OCI-LY7 (cell line): ENCODE measurements around the gene CAMK4.

ENCODE experiments used
- EZH2phosphoT487 ChIP-seq: fragments of 200-600 bp; sonication (generic); IDR thresholded peaks from 2 replicates; pipeline ENCODE4 v1.6.1; 2018; ENCODE audit warnings: low read depth, borderline replicate concordance, mild to moderate bottlenecking, mixed run types, antibody characterized with exemption, low read length, moderate library complexity, mixed read lengths
- TF ChIP-seq, protein P1 (sequence below): fragments of 200-600 bp; sonication (generic); conservative IDR thresholded peaks from 2 replicates; pipeline ENCODE4 v1.5.1; 2014; ENCODE audit warnings: mild to moderate bottlenecking, antibody characterized with exemption, low read length, moderate library complexity, mixed read lengths

DNA sequence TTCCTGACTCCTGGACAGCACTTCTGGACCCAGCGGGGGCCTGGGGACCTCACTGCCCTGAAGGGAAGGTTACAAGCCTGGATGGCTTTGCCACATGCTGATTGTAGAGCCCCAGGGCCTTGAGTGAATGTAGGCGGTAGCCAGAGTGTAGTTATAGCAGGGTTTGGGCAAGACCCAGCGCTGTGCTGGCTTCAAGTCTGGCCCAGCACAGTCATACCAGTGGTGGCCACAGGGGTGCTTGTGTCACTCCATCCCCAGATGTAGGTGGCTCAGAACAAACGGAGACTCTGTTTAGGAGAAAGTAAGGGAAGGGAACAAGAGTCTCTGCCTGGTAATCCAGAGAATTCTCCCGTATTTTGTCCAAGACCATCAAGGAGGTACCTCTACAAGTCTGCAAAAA, 203.6 kb downstream of the CAMK4 start:
- TF ChIP-seq, protein P1, sequence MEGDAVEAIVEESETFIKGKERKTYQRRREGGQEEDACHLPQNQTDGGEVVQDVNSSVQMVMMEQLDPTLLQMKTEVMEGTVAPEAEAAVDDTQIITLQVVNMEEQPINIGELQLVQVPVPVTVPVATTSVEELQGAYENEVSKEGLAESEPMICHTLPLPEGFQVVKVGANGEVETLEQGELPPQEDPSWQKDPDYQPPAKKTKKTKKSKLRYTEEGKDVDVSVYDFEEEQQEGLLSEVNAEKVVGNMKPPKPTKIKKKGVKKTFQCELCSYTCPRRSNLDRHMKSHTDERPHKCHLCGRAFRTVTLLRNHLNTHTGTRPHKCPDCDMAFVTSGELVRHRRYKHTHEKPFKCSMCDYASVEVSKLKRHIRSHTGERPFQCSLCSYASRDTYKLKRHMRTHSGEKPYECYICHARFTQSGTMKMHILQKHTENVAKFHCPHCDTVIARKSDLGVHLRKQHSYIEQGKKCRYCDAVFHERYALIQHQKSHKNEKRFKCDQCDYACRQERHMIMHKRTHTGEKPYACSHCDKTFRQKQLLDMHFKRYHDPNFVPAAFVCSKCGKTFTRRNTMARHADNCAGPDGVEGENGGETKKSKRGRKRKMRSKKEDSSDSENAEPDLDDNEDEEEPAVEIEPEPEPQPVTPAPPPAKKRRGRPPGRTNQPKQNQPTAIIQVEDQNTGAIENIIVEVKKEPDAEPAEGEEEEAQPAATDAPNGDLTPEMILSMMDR, result no peak
- no peak for TF ChIP-seq EZH2phosphoT487
